ENCODE results near the gene HBG1. TPM values are rescaled to one million over a fixed set of nuclear protein-coding genes. Genes with fewer than 3 reads are reported as not detected.

The HBG1 gene
- total and polyA plus RNA-seq, 2 experiments from 2014 or later = not detected

DNA sequence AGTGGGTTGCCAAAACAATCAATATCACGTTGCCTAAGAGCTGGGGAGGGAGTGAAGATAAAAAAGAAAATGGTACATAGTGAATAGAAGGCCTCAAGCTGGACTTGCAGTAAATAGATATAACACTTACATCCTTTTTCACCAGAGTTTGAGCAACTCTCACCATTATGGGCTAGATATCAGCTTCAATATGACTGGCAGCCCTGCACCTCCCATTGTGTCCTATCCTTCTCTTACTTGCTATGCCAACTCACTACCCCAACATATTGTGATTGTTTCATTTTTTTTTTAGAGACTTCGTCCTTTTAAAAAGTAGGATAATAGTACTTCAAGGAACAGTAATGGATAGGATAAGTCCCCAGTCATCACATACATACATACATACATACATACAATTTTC is 7.4 kb downstream of the HBG1 start (continued):
- no peak for TF ChIP-seq ZNF462 (CRISPR knock-in tag; IDR thresholded peaks at IDR 0.05)

DNA sequence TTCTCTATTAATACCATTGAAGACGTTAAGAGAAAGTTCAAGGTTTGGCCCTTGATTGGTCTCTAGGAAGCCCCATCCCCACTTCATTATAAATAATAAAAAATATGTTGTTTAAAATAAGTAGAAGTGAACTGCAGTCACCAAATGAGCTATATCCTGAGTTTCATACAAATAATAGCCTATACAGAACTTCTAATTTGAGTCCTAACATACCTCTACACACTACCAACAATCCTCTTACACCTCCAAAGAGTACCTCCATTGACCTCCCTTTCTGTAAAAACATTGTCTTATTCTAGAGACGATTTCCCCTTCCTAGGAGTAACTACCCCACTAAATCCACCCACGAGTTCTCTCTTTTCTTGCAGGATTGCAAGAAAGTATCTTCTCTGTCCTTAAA is 8.2 kb downstream of the HBG1 start:
- Mint-ChIP-seq H3K36me3 (ENCODE audit: low read depth) (no peaks in the 10 kb centered on the region), H3K27me3 (ENCODE audit: insufficient read depth, low read depth, poor library complexity) (peaks cover 7% of the 10 kb centered on the region)
- TF ChIP-seq ZNF462 (CRISPR knock-in tag; IDR thresholded peaks at IDR 0.05) (no peak), CREB1 (CRISPR knock-in tag; IDR thresholded peaks at IDR 0.05; ENCODE audit: low read depth) (no peak), EZH2 (IDR thresholded peaks at IDR 0.05; ENCODE audit: low read depth, unreplicated experiment) (no peak), CTCF (conservative IDR thresholded peaks at IDR 0.05; ENCODE audit: low read depth in 2 of 2) (no peak), ZNF331 (CRISPR knock-in tag; IDR thresholded peaks at IDR 0.05; ENCODE audit: low read depth) (no peak), NANOG (IDR thresholded peaks at IDR 0.05; ENCODE audit: borderline replicate concordance) (no peak)
- TF ChIP-seq, protein P1, sequence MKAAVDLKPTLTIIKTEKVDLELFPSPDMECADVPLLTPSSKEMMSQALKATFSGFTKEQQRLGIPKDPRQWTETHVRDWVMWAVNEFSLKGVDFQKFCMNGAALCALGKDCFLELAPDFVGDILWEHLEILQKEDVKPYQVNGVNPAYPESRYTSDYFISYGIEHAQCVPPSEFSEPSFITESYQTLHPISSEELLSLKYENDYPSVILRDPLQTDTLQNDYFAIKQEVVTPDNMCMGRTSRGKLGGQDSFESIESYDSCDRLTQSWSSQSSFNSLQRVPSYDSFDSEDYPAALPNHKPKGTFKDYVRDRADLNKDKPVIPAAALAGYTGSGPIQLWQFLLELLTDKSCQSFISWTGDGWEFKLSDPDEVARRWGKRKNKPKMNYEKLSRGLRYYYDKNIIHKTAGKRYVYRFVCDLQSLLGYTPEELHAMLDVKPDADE (IDR thresholded peaks at IDR 0.05) = no peak

More for the DNA sequence above, 8.2 kb downstream of the HBG1 start:
- ATAC-seq (no peak), DNase-seq (ENCODE audit: low spot score) (no peak)
- Histone ChIP-seq H3K9me2 (ENCODE audit: insufficient read depth) (0 out of 2 replicates have a peak, but pooled peaks cover 2% of the 10 kb centered on the region), H3K27me3 (ENCODE audit: insufficient read depth) (no peaks in the 10 kb centered on the region), H3K79me2 (replicated peaks; ENCODE audit: insufficient read depth) (no peaks in the 10 kb centered on the region), H4K20me1 (replicated peaks; ENCODE audit: insufficient read depth) (no peaks in the 10 kb centered on the region), H2AFZ (no peak overlapping the region), H3K4me1 (ENCODE audit: insufficient read depth) (no peaks in the 10 kb centered on the region), H3K4me2 (no peak overlapping the region), H3K27ac (ENCODE audit: low read depth) (no peak overlapping the region), H3K36me3 (ENCODE audit: insufficient read depth) (no peaks in the 10 kb centered on the region), H3F3A (replicated peaks; ENCODE audit: low read depth) (no peaks in the 10 kb centered on the region), H3K4me3 (no peak overlapping the region)
- H3K9me3 Mint-ChIP-seq = no peaks in the 10 kb centered on the region
- H3K4me1 Mint-ChIP-seq = no peaks in the 10 kb centered on the region
- H3K27ac Mint-ChIP-seq = no peak overlapping the region
- H3K4me3 Mint-ChIP-seq = no peak overlapping the region

Data from GM23338 (cell line).